ENCODE measurements around the gene RAF1. TPM values are rescaled to one million over a fixed set of nuclear protein-coding genes. Genes with fewer than 3 reads are reported as not detected.
"Not testable (repeated sequence)": the region's sequence is repeated elsewhere in the genome, so short reads cannot be mapped to it uniquely, and the experiment has no call there.

The RAF1 gene
- total RNA-seq, 1 donor from 2014 or later: 85.0 TPM

GRCh38 chr3:12633108-12633507, 30.8 kb downstream of the RAF1 start:
- TF ChIP-seq CTCF (IDR thresholded peaks at IDR 0.05): no peak

GRCh38 chr3:12632523-12632922, 31.4 kb downstream of the RAF1 start:
- no peaks in the 10 kb centered on the region for H3K27me3 Mint-ChIP-seq (ENCODE audit: low read depth)
- H3K4me1 Mint-ChIP-seq (ENCODE audit: low read depth): peaks cover 31% of the 10 kb centered on the region
- no peak for DNase-seq (ENCODE audit: low spot score)
- no peaks in the 10 kb centered on the region for H3K36me3 Mint-ChIP-seq (ENCODE audit: low read depth)
- no peaks in the 10 kb centered on the region for H3K9me3 Mint-ChIP-seq (ENCODE audit: low read depth)
- no peak for TF ChIP-seq CTCF (IDR thresholded peaks at IDR 0.05)
- no peak overlapping the region for H3K27ac Mint-ChIP-seq (ENCODE audit: unreplicated experiment)
- H3K4me3 Mint-ChIP-seq (ENCODE audit: unreplicated experiment): no peak overlapping the region

More at GRCh38 chr3:12633108-12633507, 30.8 kb downstream of the RAF1 start:
- Mint-ChIP-seq H3K27me3 (ENCODE audit: low read depth) (no peaks in the 10 kb centered on the region), H3K4me3 (ENCODE audit: unreplicated experiment) (no peak overlapping the region), H3K36me3 (ENCODE audit: low read depth) (no peaks in the 10 kb centered on the region), H3K4me1 (ENCODE audit: low read depth) (peaks cover 32% of the 10 kb centered on the region), H3K9me3 (ENCODE audit: low read depth) (no peaks in the 10 kb centered on the region), H3K27ac (ENCODE audit: unreplicated experiment) (no peak overlapping the region)
- no peak for DNase-seq (ENCODE audit: low spot score)

- H3K27ac Mint-ChIP-seq (ENCODE audit: unreplicated experiment); H3K27me3 Mint-ChIP-seq (ENCODE audit: low read depth); H3K9me3 Mint-ChIP-seq (ENCODE audit: low read depth); H3K36me3 Mint-ChIP-seq (ENCODE audit: low read depth); H3K4me3 Mint-ChIP-seq (ENCODE audit: unreplicated experiment); DNase-seq (ENCODE audit: low spot score): not testable (repeated sequence)
- peaks cover 36% of the 10 kb centered on the region for H3K4me1 Mint-ChIP-seq (ENCODE audit: low read depth)
Observed at GRCh38 chr3:12630843-12631242, 33.1 kb downstream of the RAF1 start.

GRCh38 chr3:12630292-12630691, 33.6 kb downstream of the RAF1 start:
- Mint-ChIP-seq H3K36me3 (ENCODE audit: low read depth) (no peaks in the 10 kb centered on the region), H3K4me3 (ENCODE audit: unreplicated experiment) (no peak overlapping the region), H3K27ac (ENCODE audit: unreplicated experiment) (peak overlapping the region; percentile 15), H3K4me1 (ENCODE audit: low read depth) (peaks cover 42% of the 10 kb centered on the region), H3K27me3 (ENCODE audit: low read depth) (no peaks in the 10 kb centered on the region), H3K9me3 (ENCODE audit: low read depth) (no peaks in the 10 kb centered on the region)
- no peak for DNase-seq (ENCODE audit: low spot score)
- no peak for TF ChIP-seq CTCF (IDR thresholded peaks at IDR 0.05)

- no peak overlapping the region for H3K4me3 Mint-ChIP-seq (ENCODE audit: unreplicated experiment)
- no peak for DNase-seq (ENCODE audit: low spot score)
- no peaks in the 10 kb centered on the region for H3K36me3 Mint-ChIP-seq (ENCODE audit: low read depth)
- no peaks in the 10 kb centered on the region for H3K27me3 Mint-ChIP-seq (ENCODE audit: low read depth)
- H3K4me1 Mint-ChIP-seq (ENCODE audit: low read depth): peaks cover 46% of the 10 kb centered on the region
- TF ChIP-seq CTCF (IDR thresholded peaks at IDR 0.05): no peak
- H3K27ac Mint-ChIP-seq (ENCODE audit: unreplicated experiment): peak overlapping the region; percentile 3
- H3K9me3 Mint-ChIP-seq (ENCODE audit: low read depth): no peaks in the 10 kb centered on the region
Observed at GRCh38 chr3:12629560-12629959, 34.4 kb downstream of the RAF1 start.

GRCh38 chr3:12628813-12629212, 35.1 kb downstream of the RAF1 start:
- peaks cover 53% of the 10 kb centered on the region for H3K4me1 Mint-ChIP-seq (ENCODE audit: low read depth)
- DNase-seq (ENCODE audit: low spot score): no peak
- no peak for TF ChIP-seq CTCF (IDR thresholded peaks at IDR 0.05)
- H3K27me3 Mint-ChIP-seq (ENCODE audit: low read depth): no peaks in the 10 kb centered on the region
- no peaks in the 10 kb centered on the region for H3K36me3 Mint-ChIP-seq (ENCODE audit: low read depth)
- H3K27ac Mint-ChIP-seq (ENCODE audit: unreplicated experiment): no peak overlapping the region
- H3K4me3 Mint-ChIP-seq (ENCODE audit: unreplicated experiment): no peak overlapping the region
- no peaks in the 10 kb centered on the region for H3K9me3 Mint-ChIP-seq (ENCODE audit: low read depth)
